SK-N-MC (cell line): ENCODE data around the gene TTC8.

Source experiments
- EZH2 ChIP-seq: fragments of 200-600 bp; sonication (generic); IDR thresholded peaks from one replicate; pipeline ENCODE4 v1.6.1; 2017; ENCODE audit warnings: antibody characterized with exemption
- FOXP2 ChIP-seq: optimal IDR thresholded peaks from 2 replicates; pipeline ENCODE3; 2011; ENCODE audit warnings: mild to moderate bottlenecking, moderate library complexity; ENCODE audit not compliant: insufficient read depth; ENCODE audit errors: extremely low read length, control extremely low read depth
- POLR2AphosphoS5 ChIP-seq: IDR thresholded peaks from 2 replicates; pipeline ENCODE4 v1.6.1; 2012; ENCODE audit warnings: mild to moderate bottlenecking, low read depth, low read length, borderline replicate concordance

DNA sequence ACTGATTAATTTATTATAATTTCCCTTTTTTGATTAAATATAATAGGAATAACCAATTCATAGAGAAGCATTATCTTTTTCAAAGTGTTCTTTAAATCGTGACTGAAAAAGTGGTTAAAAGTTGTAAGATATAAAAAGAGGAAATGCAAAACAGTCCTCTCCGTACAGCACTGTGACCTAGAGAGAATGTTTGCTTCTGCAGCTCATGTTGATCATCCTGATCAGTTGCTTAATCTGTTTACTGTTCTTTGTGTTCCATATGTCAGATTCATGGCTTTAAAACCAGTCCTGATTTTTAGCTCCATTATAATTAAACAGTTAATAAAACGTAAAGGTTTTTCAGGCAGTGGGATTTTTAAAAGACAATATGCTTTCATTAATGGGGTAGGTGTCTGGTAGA lies 4.7 kb downstream of the TTC8 start:
- TF ChIP-seq EZH2 (no peak), POLR2AphosphoS5 (no peak), FOXP2 (no peak)
